AG04450 (cell line): ENCODE data around the gene VWF. TPM values are rescaled to one million over a fixed set of nuclear protein-coding genes. Genes with fewer than 3 reads are reported as not detected.

Experiments
- CTCF ChIA-PET: fragments of 300-600, 350-600 bp; formaldehyde crosslinking; extraction: SDS; loops from one replicate; lab custom pipeline; 2022; ENCODE audit warnings: antibody characterized with exemption, inconsistent platforms; lab: Charles Lee
- POLR2A ChIA-PET: fragments of 350-600 bp; formaldehyde crosslinking; extraction: SDS; loops from one replicate; lab custom pipeline; 2021; ENCODE audit warnings: antibody characterized with exemption, inconsistent platforms; lab: Yijun Ruan, JAX
- DNase-seq: peaks from one replicate; pipeline ENCODE4 v3.0.0-alpha.2; 2011; ENCODE audit warnings: low read depth, low spot score
- H3K27ac ChIP-seq: one replicate; pipeline ENCODE4 v1.5.1; 2012; ENCODE audit warnings: low read depth, low read length, control low read depth
- H3K27me3 ChIP-seq: one replicate; pipeline ENCODE4 v1.6.0; 2012; ENCODE audit warnings: low read length; ENCODE audit not compliant: control insufficient read depth, insufficient read depth
- H3K4me3 ChIP-seq: 2 replicates; pipeline ENCODE4 v1.5.1; 2011; ENCODE audit warnings: mild to moderate bottlenecking, low read depth, low read length, control low read depth
- H3K9me3 ChIP-seq: 2 replicates; pipeline ENCODE4 v1.5.1; 2012; ENCODE audit warnings: low read length; ENCODE audit not compliant: control insufficient read depth, insufficient read depth
- CTCF ChIP-seq: IDR thresholded peaks from 2 replicates; pipeline ENCODE4 v1.5.1; 2011; ENCODE audit warnings: low read depth, low read length, control low read depth, inconsistent platforms
- polyA plus RNA-seq: library from polyadenylated mRNA; depleted of rRNA; stranded (reverse); fragments of >200 nt; gene quantifications from 2 replicates; pipeline ENCODE4 v1.2.3, GENCODE V29; 2011

VWF gene
- polyA plus RNA-seq, 1 experiment = 0.35 TPM

GRCh38 chr12:5947006-5947405 lies 177.5 kb downstream of the VWF start:
- Histone ChIP-seq H3K27me3 (peaks cover 55% of the 10 kb centered on the region), H3K9me3 (peaks cover 4% of the 10 kb centered on the region; the same call in 1 of the 2 replicates), H3K27ac (no peak overlapping the region), H3K4me3 (no peak overlapping the region)
- ChIA-PET CTCF (no interaction called here), POLR2A (no interaction called here)
- TF ChIP-seq CTCF = no peak
- no peak for DNase-seq

DNA sequence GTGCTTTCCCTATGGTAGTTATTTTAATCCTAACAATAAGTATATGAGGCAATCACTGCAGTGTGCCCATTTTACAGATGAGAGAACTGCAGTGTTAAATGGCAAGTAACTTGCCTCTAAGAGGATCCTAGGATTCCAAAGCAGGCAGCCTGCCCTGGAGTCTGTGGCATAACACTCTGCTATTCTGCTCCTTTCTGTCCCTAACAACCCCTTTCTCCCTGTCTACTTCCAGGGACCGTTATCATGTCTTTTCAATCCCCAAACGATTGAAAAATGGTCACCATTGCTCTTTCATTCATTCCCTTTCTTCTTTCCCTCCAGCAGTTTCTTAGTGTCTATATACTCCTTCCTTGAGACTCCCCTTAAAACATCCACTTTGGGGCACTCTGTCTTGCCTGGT lies 178.1 kb downstream of the VWF start:
- ChIA-PET CTCF (interaction anchor here (1.4 kb wide), 1 partner anchor 518 kb away, joined by 3 read pairs; no protein-coding TSS in a partner anchor), POLR2A (no interaction called here)
- no peak for DNase-seq
- H3K9me3 ChIP-seq = peaks cover 4% of the 10 kb centered on the region; the same call in 1 of the 2 replicates
- peaks cover 55% of the 10 kb centered on the region for H3K27me3 ChIP-seq
- no peak overlapping the region for H3K27ac ChIP-seq
- H3K4me3 ChIP-seq = no peak overlapping the region
- TF ChIP-seq CTCF = no peak

- POLR2A ChIA-PET = no interaction called here
- peak within 1 kb of the TSS; percentile 43 for H3K4me3 ChIP-seq
- no peak for TF ChIP-seq CTCF
- no peak within 1 kb of the TSS for H3K27ac ChIP-seq
- DNase-seq = no peak
- H3K27me3 ChIP-seq = peaks cover 52% of the 10 kb centered on the region
- CTCF ChIA-PET = interaction anchor here (1.4 kb wide), 2 partner anchors 21 to 517 kb away, joined by 3 read pairs; no protein-coding TSS in a partner anchor
- peaks cover 4% of the 10 kb centered on the region; the same call in 1 of the 2 replicates for H3K9me3 ChIP-seq
Observed at GRCh38 chr12:5945071-5946008, 179.1 kb downstream of the VWF start, which contains the start of gene ANO2. Gene ANO2 (minus strand): TSS chr12:5945259. CDS start chr12:5945217, 42 bp downstream.

GRCh38 chr12:5944688-5945070 lies 179.8 kb downstream of the VWF start:
- H3K27ac ChIP-seq = no peak overlapping the region
- peaks cover 4% of the 10 kb centered on the region; the same call in 1 of the 2 replicates for H3K9me3 ChIP-seq
- CTCF ChIA-PET = interaction anchor here (1.4 kb wide), 1 partner anchor 22 kb away, joined by 3 read pairs; no protein-coding TSS in a partner anchor
- no peak for TF ChIP-seq CTCF
- H3K27me3 ChIP-seq = peaks cover 50% of the 10 kb centered on the region
- H3K4me3 ChIP-seq = peak overlapping the region; percentile 43
- DNase-seq = no peak
- POLR2A ChIA-PET = no interaction called here

DNA sequence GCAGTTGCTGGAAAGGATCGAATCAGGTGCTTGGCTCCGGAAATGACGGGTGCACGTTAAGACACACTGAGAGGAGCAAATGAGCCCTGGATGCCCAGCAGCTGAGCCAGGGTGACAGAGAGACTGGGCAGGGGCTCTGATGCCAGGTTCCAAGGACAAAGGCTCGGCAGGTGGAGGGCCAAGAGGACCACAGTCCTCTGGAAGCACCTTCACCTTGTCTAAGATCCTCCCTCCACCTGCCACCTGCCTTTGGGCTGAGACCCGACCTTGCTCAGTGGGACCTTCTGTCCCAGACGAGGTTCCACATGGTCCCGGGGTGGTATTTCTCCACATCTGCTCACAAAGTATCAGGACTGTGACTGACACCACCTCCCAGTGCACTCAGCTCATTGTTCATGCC lies 180.4 kb downstream of the VWF start:
- DNase-seq = no peak
- no peak overlapping the region for H3K27ac ChIP-seq
- CTCF ChIA-PET = interaction anchor here (1.4 kb wide), 1 partner anchor 22 kb away, joined by 3 read pairs; no protein-coding TSS in a partner anchor
- POLR2A ChIA-PET = no interaction called here
- no peak overlapping the region for H3K4me3 ChIP-seq
- peaks cover 4% of the 10 kb centered on the region; the same call in 1 of the 2 replicates for H3K9me3 ChIP-seq
- peaks cover 45% of the 10 kb centered on the region for H3K27me3 ChIP-seq
- TF ChIP-seq CTCF = no peak
